Vagina (tissue), 2 donors: ENCODE data around the gene TPCN2.

Experiments
- POLR2A ChIP-seq, 2 donors: fragments of 450-650 bp; IDR thresholded peaks; one replicate each; pipeline ENCODE4 v1.6.1; 2017; ENCODE audit warnings: antibody characterized with exemption in 2 of 2, mild to moderate bottlenecking in 2 of 2, moderate library complexity in 2 of 2
- POLR2AphosphoS5 ChIP-seq, 2 donors: sonication (generic); formaldehyde crosslinking; IDR thresholded peaks; one replicate each; pipeline ENCODE4 v1.9.0; 2017; ENCODE audit warnings: antibody characterized with exemption in 2 of 2, mild to moderate bottlenecking in 2 of 2, low read depth in 1 of 2; ENCODE audit not compliant: insufficient read depth in 1 of 2
- TF ChIP-seq, protein P1 (sequence below), 3 experiments: fragments of 450-650 bp in 2 of 3; fragments of 200-600 bp in 1 of 3; sonication (generic) in 1 of 3; IDR thresholded peaks; one replicate each; pipeline ENCODE4 v1.5.1; 2017 to 2019; ENCODE audit warnings: antibody characterized with exemption in 3 of 3, mild to moderate bottlenecking in 2 of 3, moderate library complexity in 2 of 3

DNA sequence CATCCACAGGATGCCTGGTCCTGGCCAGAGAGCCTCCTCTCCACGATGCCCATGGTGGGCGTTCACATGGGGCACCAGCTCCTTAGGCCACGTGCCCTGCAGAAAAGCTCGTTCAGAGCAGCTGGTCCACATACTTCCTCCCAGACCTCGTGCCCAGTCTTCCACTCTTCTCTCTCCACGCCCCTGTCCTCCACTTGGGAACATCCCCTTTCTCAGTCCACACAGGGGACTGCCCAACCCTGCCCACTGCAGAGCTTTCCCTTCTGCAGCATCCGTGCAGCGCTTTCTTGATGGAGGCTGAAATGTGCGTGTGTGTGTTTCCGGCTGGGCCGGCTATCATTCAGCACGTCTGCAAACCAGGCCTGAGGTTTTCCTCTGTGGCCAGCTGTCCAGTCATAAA is 11.3 kb downstream of the TPCN2 start:
- TF ChIP-seq, protein P1, sequence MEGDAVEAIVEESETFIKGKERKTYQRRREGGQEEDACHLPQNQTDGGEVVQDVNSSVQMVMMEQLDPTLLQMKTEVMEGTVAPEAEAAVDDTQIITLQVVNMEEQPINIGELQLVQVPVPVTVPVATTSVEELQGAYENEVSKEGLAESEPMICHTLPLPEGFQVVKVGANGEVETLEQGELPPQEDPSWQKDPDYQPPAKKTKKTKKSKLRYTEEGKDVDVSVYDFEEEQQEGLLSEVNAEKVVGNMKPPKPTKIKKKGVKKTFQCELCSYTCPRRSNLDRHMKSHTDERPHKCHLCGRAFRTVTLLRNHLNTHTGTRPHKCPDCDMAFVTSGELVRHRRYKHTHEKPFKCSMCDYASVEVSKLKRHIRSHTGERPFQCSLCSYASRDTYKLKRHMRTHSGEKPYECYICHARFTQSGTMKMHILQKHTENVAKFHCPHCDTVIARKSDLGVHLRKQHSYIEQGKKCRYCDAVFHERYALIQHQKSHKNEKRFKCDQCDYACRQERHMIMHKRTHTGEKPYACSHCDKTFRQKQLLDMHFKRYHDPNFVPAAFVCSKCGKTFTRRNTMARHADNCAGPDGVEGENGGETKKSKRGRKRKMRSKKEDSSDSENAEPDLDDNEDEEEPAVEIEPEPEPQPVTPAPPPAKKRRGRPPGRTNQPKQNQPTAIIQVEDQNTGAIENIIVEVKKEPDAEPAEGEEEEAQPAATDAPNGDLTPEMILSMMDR (IDR thresholded peaks at IDR 0.05), result no peak
- TF ChIP-seq POLR2AphosphoS5 (IDR thresholded peaks at IDR 0.05; ENCODE audit: insufficient read depth in 1 of 2, low read depth in 1 of 2) (no peak), POLR2A (IDR thresholded peaks at IDR 0.05) (no peak)
